Iris pigment epithelial cell (primary cell): Measurements from ENCODE around the gene RUSF1.
"Not testable (repeated sequence)": the region's sequence is repeated elsewhere in the genome, so short reads cannot be mapped to it uniquely, and the experiment has no call there.

ENCODE experiments used
- DNase-seq: peaks from one replicate; pipeline ENCODE4 v3.0.0-alpha.2; 2011; ENCODE audit warnings: low read depth

RUSF1 gene

GRCh38 chr16:31452631-31453106 is 55.5 kb downstream of the RUSF1 start:
- DNase-seq: peak; percentile 92

GRCh38 chr16:31451681-31452351 is 56.4 kb downstream of the RUSF1 start:
- DNase-seq: peak; percentile 83

- no peak for DNase-seq
Measured at GRCh38 chr16:31451201-31451600, 57.0 kb downstream of the RUSF1 start.

- DNase-seq: not testable (repeated sequence)
Measured at GRCh38 chr16:31445931-31446330, 62.3 kb downstream of the RUSF1 start.

- no peak for DNase-seq
Measured at GRCh38 chr16:31441956-31442355, 66.2 kb downstream of the RUSF1 start.

GRCh38 chr16:31440516-31441184 is 67.5 kb downstream of the RUSF1 start:
- DNase-seq: no peak

- no peak for DNase-seq
Measured at GRCh38 chr16:31439519-31439918, 68.7 kb downstream of the RUSF1 start.
